Measurements from ENCODE around the gene SMG6.

- TF ChIP-seq POLR2A (IDR thresholded peaks at IDR 0.05; ENCODE audit: low read length) (no peak), GATA1 (IDR thresholded peaks at IDR 0.05; ENCODE audit: low read depth, low read length) (no peak)
Measured at GRCh38 chr17:2048805-2049204, 254.8 kb downstream of the SMG6 start.

All from erythroblast (primary cell).